Astrocyte (in vitro differentiated cells and primary cell): ENCODE measurements around the gene RASA2. TPM values are rescaled to one million over a fixed set of nuclear protein-coding genes. Genes with fewer than 3 reads are reported as not detected.

Experiments used
- DNase-seq: peaks from one replicate; pipeline ENCODE4 v3.0.0-alpha.2; 2010; ENCODE audit warnings: low read depth
- FAIRE-seq: peaks from 2 replicates; lab custom pipeline; 2011; peaks lifted over from hg19 to GRCh38; lab: Jason Lieb, UNC
- H2AFZ ChIP-seq: 2 replicates; pipeline ENCODE4 v1.6.0; 2012; ENCODE audit warnings: low read depth, low read length, inconsistent platforms
- H3K27ac ChIP-seq: 2 replicates; pipeline ENCODE4 v1.5.1; 2011; ENCODE audit warnings: low read depth, low read length, inconsistent platforms
- H3K27me3 ChIP-seq: 2 replicates; pipeline ENCODE4 v1.6.0; 2011; ENCODE audit warnings: low read length, inconsistent platforms; ENCODE audit not compliant: insufficient read depth
- H3K36me3 ChIP-seq: 2 replicates; pipeline ENCODE4 v1.5.1; 2011; ENCODE audit warnings: low read length, inconsistent platforms; ENCODE audit not compliant: insufficient read depth
- H3K4me1 ChIP-seq: 2 replicates; pipeline ENCODE4 v1.5.1; 2011; ENCODE audit warnings: low read length, inconsistent platforms; ENCODE audit not compliant: insufficient read depth
- H3K4me2 ChIP-seq: 2 replicates; pipeline ENCODE4 v1.6.0; 2012; ENCODE audit warnings: low read length, inconsistent platforms
- H3K4me3 ChIP-seq: 2 replicates; pipeline ENCODE4 v1.5.1; 2011; ENCODE audit warnings: low read depth, mild to moderate bottlenecking, low read length, inconsistent platforms; ENCODE audit not compliant: insufficient read depth
- H3K79me2 ChIP-seq: 2 replicates; pipeline ENCODE4 v1.6.0; 2012; ENCODE audit warnings: mild to moderate bottlenecking, low read length, inconsistent platforms; ENCODE audit not compliant: insufficient read depth
- H3K9ac ChIP-seq: 2 replicates; pipeline ENCODE4 v1.6.0; 2012; ENCODE audit warnings: mild to moderate bottlenecking, low read length, inconsistent platforms
- H3K9me3 ChIP-seq: 2 replicates; pipeline ENCODE4 v1.5.1; 2012; ENCODE audit warnings: low read depth, mild to moderate bottlenecking, low read length, inconsistent platforms; ENCODE audit not compliant: insufficient read depth
- H4K20me1 ChIP-seq: 2 replicates; pipeline ENCODE4 v1.6.0; 2012; ENCODE audit warnings: low read length, inconsistent platforms; ENCODE audit not compliant: insufficient read depth
- H3K27ac Mint-ChIP-seq: one replicate; pipeline ENCODE4 v1.8.0; 2021; ENCODE audit warnings: mild to moderate bottlenecking, mixed read lengths; ENCODE audit not compliant: unreplicated experiment
- H3K27me3 Mint-ChIP-seq: one replicate; pipeline ENCODE4 v1.8.0; 2021; ENCODE audit warnings: low read depth, mixed read lengths; ENCODE audit not compliant: unreplicated experiment
- H3K36me3 Mint-ChIP-seq: one replicate; pipeline ENCODE4 v1.8.0; 2021; ENCODE audit warnings: low read depth, mixed read lengths; ENCODE audit not compliant: unreplicated experiment
- H3K4me1 Mint-ChIP-seq: one replicate; pipeline ENCODE4 v1.8.0; 2021; ENCODE audit warnings: low read depth, mixed read lengths; ENCODE audit not compliant: unreplicated experiment
- H3K4me3 Mint-ChIP-seq: one replicate; pipeline ENCODE4 v1.8.0; 2021; ENCODE audit warnings: mild to moderate bottlenecking, moderate library complexity, mixed read lengths; ENCODE audit not compliant: unreplicated experiment
- H3K9me3 Mint-ChIP-seq: one replicate; pipeline ENCODE4 v1.8.0; 2021; ENCODE audit warnings: mild to moderate bottlenecking, mixed read lengths; ENCODE audit not compliant: unreplicated experiment
- EZH2 ChIP-seq: IDR thresholded peaks from 2 replicates; pipeline ENCODE4 v1.6.1; 2012; ENCODE audit warnings: mild to moderate bottlenecking, low read length, inconsistent platforms; ENCODE audit not compliant: insufficient read depth
- total RNA-seq: library from RNA; stranded (reverse); gene quantifications from 2 replicates; pipeline ENCODE4 v1.2.1, GENCODE V29; 2021
- TF ChIP-seq, protein P1 (sequence below): IDR thresholded peaks from 2 replicates; pipeline ENCODE4 v1.5.1; 2011; ENCODE audit warnings: low read depth, mild to moderate bottlenecking, inconsistent platforms, low read length, moderate library complexity; ENCODE audit not compliant: insufficient read depth

Gene RASA2
- total RNA-seq, 1 donor from 2014 or later, result 19.0 TPM

DNA sequence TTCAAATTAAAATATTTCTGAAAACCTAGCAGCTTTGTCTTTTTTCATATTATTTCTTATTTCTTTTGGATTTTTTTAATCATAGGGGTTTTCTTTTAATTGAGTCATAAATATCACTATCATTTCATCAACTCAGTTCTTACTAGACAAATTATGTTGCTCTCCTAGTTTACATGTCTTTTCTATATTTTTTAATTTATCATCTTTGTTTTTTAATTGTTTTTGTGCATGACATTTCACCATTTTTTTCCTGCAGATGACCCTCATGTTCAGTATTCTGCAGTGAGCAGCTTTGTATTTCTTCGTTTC is 89.9 kb downstream of the RASA2 start:
- DNase-seq, result no peak
- peaks cover 41% of the 10 kb centered on the region for H3K36me3 ChIP-seq
- H3K4me1 ChIP-seq, result no peaks in the 10 kb centered on the region

DNA sequence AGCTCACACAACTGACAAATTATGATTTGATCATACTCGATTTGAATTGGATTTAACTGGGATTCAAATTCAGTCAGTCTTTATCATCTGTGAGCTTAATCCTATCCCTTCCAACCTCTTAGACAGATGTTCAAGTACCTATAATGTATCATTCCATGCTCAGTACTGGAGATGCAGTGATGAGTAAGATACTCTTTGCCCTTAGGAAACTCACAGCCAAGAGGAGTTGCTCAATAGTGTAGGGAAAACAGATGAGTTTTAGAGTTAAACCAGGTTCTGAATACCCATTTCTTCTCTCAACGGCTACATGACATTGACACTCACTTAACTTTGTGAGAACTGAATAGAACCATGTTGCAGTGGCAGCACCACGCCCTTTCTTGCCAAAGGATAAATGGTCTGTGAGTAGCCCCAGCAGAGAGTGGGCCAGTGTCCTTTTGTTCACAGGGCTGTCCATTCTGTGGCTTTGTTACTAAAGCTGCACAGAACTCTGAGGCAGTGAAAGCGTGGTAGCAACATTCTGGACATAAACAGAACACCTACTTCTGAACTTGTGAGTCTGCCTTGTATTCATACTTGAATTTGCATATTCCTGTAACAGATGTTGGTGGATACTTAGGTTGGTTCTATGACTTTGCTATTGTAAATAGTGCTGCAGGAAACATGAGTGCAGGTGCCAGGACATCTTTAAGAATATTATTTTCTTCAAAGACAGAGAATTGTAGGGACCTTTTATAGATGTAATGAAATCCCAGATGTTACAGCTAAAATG is 91.6 kb downstream of the RASA2 start:
- no peak for FAIRE-seq
- H3K4me3 Mint-ChIP-seq, result no peak overlapping the region

More for the DNA sequence above, 89.9 kb downstream of the RASA2 start:
- Mint-ChIP-seq H3K9me3 (no peaks in the 10 kb centered on the region), H3K27me3 (no peaks in the 10 kb centered on the region), H3K36me3 (peaks cover 2% of the 10 kb centered on the region), H3K4me3 (no peak overlapping the region), H3K4me1 (no peaks in the 10 kb centered on the region), H3K27ac (no peak overlapping the region)
- Histone ChIP-seq H2AFZ (no peak overlapping the region), H3K9ac (no peak overlapping the region), H3K9me3 (no peaks in the 10 kb centered on the region), H4K20me1 (no peaks in the 10 kb centered on the region), H3K79me2 (no peaks in the 10 kb centered on the region), H3K27me3 (no peaks in the 10 kb centered on the region), H3K4me3 (no peak overlapping the region), H3K4me2 (no peak overlapping the region), H3K27ac (no peak overlapping the region)
- FAIRE-seq, result no peak
- no peak for TF ChIP-seq EZH2
- TF ChIP-seq, protein P1, sequence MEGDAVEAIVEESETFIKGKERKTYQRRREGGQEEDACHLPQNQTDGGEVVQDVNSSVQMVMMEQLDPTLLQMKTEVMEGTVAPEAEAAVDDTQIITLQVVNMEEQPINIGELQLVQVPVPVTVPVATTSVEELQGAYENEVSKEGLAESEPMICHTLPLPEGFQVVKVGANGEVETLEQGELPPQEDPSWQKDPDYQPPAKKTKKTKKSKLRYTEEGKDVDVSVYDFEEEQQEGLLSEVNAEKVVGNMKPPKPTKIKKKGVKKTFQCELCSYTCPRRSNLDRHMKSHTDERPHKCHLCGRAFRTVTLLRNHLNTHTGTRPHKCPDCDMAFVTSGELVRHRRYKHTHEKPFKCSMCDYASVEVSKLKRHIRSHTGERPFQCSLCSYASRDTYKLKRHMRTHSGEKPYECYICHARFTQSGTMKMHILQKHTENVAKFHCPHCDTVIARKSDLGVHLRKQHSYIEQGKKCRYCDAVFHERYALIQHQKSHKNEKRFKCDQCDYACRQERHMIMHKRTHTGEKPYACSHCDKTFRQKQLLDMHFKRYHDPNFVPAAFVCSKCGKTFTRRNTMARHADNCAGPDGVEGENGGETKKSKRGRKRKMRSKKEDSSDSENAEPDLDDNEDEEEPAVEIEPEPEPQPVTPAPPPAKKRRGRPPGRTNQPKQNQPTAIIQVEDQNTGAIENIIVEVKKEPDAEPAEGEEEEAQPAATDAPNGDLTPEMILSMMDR, result no peak

More for the DNA sequence above, 91.6 kb downstream of the RASA2 start:
- Histone ChIP-seq H2AFZ (no peak overlapping the region), H3K27ac (no peak overlapping the region), H3K4me3 (no peak overlapping the region), H3K27me3 (no peaks in the 10 kb centered on the region), H4K20me1 (no peaks in the 10 kb centered on the region), H3K9me3 (no peaks in the 10 kb centered on the region), H3K4me1 (no peaks in the 10 kb centered on the region), H3K79me2 (no peaks in the 10 kb centered on the region), H3K9ac (no peak overlapping the region), H3K4me2 (no peak overlapping the region), H3K36me3 (peaks cover 40% of the 10 kb centered on the region)
- H3K36me3 Mint-ChIP-seq, result no peaks in the 10 kb centered on the region
- no peaks in the 10 kb centered on the region for H3K9me3 Mint-ChIP-seq
- DNase-seq, result peak; percentile 14
- TF ChIP-seq EZH2, result no peak
- TF ChIP-seq, protein P1, result no peak
- no peaks in the 10 kb centered on the region for H3K4me1 Mint-ChIP-seq
- H3K27ac Mint-ChIP-seq, result no peak overlapping the region
- H3K27me3 Mint-ChIP-seq, result no peaks in the 10 kb centered on the region
